Fibroblast of skin of back (primary cell): ENCODE measurements around the gene KRT81.
"Not testable (repeated sequence)": the region's sequence is repeated elsewhere in the genome, so short reads cannot be mapped to it uniquely, and the experiment has no call there.

ENCODE experiments used
- DNase-seq: peaks from one replicate; pipeline ENCODE4 v3.0.0-alpha.2; 2013

Gene KRT81

GRCh38 chr12:52317468-52318052 lies 26.2 kb upstream of the KRT81 start:
- DNase-seq: no peak

- no peak for DNase-seq
These were observed 25.4 kb upstream of the KRT81 start for GRCh38 chr12:52316701-52317100.

- no peak for DNase-seq
These were observed 25.0 kb upstream of the KRT81 start for GRCh38 chr12:52316290-52316689.

GRCh38 chr12:52315721-52316120 lies 24.4 kb upstream of the KRT81 start:
- DNase-seq: not testable (repeated sequence)

- DNase-seq: no peak
These were observed 23.2 kb upstream of the KRT81 start for GRCh38 chr12:52314511-52314910.

- DNase-seq: no peak
These were observed 22.6 kb upstream of the KRT81 start for GRCh38 chr12:52313926-52314325.

- DNase-seq: no peak
These were observed 22.1 kb upstream of the KRT81 start for GRCh38 chr12:52313461-52313860.

- no peak for DNase-seq
These were observed 20.8 kb upstream of the KRT81 start for GRCh38 chr12:52312086-52312485.

GRCh38 chr12:52311285-52311648 lies 19.9 kb upstream of the KRT81 start:
- DNase-seq: no peak

GRCh38 chr12:52310622-52311284 lies 19.4 kb upstream of the KRT81 start:
- peak; percentile 33 for DNase-seq

- DNase-seq: no peak
These were observed 17.6 kb upstream of the KRT81 start for GRCh38 chr12:52308806-52309425.

- DNase-seq: peak; percentile 59
These were observed 16.8 kb upstream of the KRT81 start for GRCh38 chr12:52307836-52308805.

- DNase-seq: no peak
These were observed 15.4 kb upstream of the KRT81 start for GRCh38 chr12:52306731-52307130.

- DNase-seq: no peak
These were observed 14.8 kb upstream of the KRT81 start for GRCh38 chr12:52305921-52306705.

GRCh38 chr12:52304941-52305411 lies 13.6 kb upstream of the KRT81 start:
- not testable (repeated sequence) for DNase-seq

GRCh38 chr12:52302242-52302914 lies 11.0 kb upstream of the KRT81 start:
- not testable (repeated sequence) for DNase-seq

- DNase-seq: not testable (repeated sequence)
These were observed 10.4 kb upstream of the KRT81 start for GRCh38 chr12:52301721-52302120.

GRCh38 chr12:52300796-52301691 lies 9.7 kb upstream of the KRT81 start:
- DNase-seq: peak; percentile 27

- no peak for DNase-seq
These were observed 7.4 kb upstream of the KRT81 start for GRCh38 chr12:52298677-52299190.
